ENCODE measurements around the gene AGBL1. TPM values are rescaled to one million over a fixed set of nuclear protein-coding genes. Genes with fewer than 3 reads are reported as not detected.

The AGBL1 gene
- not detected in 2 replicates for total RNA-seq (2014; rRNA removed; shearing (Covaris generic))
- not detected in 2 replicates for polyA plus RNA-seq (2016; fragmentation: Nextera tagmentation; extraction: Ambion mirVana)

DNA sequence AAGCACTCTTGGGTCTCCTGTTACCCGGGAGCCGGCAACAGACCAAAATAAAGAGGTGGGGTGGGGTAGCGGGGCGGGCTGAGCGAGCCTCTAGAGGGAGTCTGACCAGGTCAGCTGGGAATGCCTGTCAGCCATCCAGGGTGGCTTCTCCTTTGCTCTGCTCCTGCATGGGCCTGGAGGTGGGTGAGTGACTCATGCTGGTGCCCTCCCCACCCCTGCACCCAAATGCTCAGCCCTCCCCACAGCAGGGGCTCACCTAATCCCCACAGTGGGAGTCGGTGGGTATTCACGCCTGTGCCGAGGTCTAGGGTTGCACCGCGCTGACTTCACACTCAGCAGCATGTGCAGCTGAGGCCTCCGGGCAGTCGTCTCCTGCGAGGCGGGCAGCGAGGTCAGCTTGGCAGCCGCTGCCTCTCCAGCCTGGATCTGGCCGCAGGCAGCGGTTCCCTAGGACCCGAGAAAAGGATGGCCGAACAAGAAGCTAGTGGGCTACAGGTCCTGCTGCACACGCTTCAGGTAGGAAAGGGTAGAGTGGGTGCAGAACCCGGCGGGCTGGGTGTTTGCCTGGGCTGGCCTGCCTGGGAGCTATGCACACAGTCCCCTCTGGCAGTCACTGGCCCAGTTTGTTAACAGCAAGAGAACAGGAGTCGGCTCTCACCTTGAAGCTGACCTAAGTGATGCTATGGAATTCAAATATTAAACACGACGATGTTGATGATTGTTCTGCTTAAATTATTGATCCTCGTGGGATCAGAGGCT lies at the start of gene AGBL1:
AGBL1 (plus strand) TSS at position 364 of the 759 bp plus-strand sequence.
- Histone ChIP-seq H3K4me2 (ENCODE audit: unreplicated experiment) (no peak within 1 kb of the TSS), H3F3A (ENCODE audit: insufficient read depth) (no peaks in the 10 kb centered on the region), H3K4me1 (ENCODE audit: insufficient read depth) (no peaks in the 10 kb centered on the region), H3K9me2 (ENCODE audit: insufficient read depth) (no peaks in the 10 kb centered on the region), H3K79me2 (ENCODE audit: insufficient read depth) (no peaks in the 10 kb centered on the region), H2AFZ (no peak within 1 kb of the TSS), H3K36me3 (ENCODE audit: low read depth) (no peaks in the 10 kb centered on the region), H4K20me1 (ENCODE audit: insufficient read depth) (no peaks in the 10 kb centered on the region), H3K27me3 (replicated peaks; ENCODE audit: insufficient read depth) (no peaks in the 10 kb centered on the region), H3K27ac (no peak within 1 kb of the TSS), H3K9me3 (ENCODE audit: low read depth) (no peaks in the 10 kb centered on the region), H3K9ac (no peak within 1 kb of the TSS), H3K4me3 (no peak within 1 kb of the TSS)
- no peak for TF ChIP-seq EZH2phosphoT487 (IDR thresholded peaks at IDR 0.05; ENCODE audit: insufficient read depth, low read depth)
- no peak for TF ChIP-seq EZH2 (IDR thresholded peaks at IDR 0.05; ENCODE audit: insufficient read depth, poor library complexity, severe bottlenecking)
- DNase-seq, result no peak
- in situ Hi-C loops (cut with MboI), result no loop called here
- WGBS, 2 experiments (ENCODE audit: low coverage in 1 of 2, low lambda C conversion rate in 2 of 2, missing lambda C conversion rate in 2 of 2), result 43 to 47% methylated on average over 27 of the region's 27 CpGs

DNA sequence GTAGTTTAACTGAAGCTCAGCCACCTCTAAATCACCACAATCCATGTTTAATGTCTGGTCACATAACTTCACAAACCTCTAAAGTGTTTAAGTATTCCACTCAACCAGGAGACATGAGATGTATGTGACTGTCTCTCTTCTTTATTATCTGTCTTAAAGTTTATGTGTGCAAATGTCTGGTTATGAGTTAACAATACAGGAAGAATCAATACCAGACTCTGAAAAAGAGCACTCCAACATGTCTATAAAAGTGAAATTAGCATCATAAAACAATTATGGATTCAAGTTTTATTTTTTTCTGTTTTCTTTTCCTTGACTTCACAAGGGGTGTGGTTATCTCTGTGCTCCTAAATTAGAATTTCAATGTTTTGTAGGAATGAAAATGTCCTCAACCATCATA lies 44.8 kb upstream of the AGBL1 start:
- DNase-seq, result no peak
- Histone ChIP-seq H3K4me2 (ENCODE audit: unreplicated experiment) (no peak overlapping the region), H3K79me2 (ENCODE audit: insufficient read depth) (no peaks in the 10 kb centered on the region), H3K36me3 (ENCODE audit: low read depth) (no peaks in the 10 kb centered on the region), H3K27me3 (replicated peaks; ENCODE audit: insufficient read depth) (no peaks in the 10 kb centered on the region), H3K27ac (no peak overlapping the region), H3K4me3 (no peak overlapping the region), H3K9ac (no peak overlapping the region), H3K9me3 (ENCODE audit: low read depth) (no peaks in the 10 kb centered on the region), H3F3A (ENCODE audit: insufficient read depth) (no peaks in the 10 kb centered on the region), H3K9me2 (ENCODE audit: insufficient read depth) (no peaks in the 10 kb centered on the region), H3K4me1 (ENCODE audit: insufficient read depth) (no peaks in the 10 kb centered on the region), H4K20me1 (ENCODE audit: insufficient read depth) (no peaks in the 10 kb centered on the region), H2AFZ (no peak overlapping the region)
- in situ Hi-C loops (cut with MboI), result no loop called here
- TF ChIP-seq EZH2phosphoT487 (IDR thresholded peaks at IDR 0.05; ENCODE audit: insufficient read depth, low read depth) (no peak), EZH2 (IDR thresholded peaks at IDR 0.05; ENCODE audit: insufficient read depth, poor library complexity, severe bottlenecking) (no peak)

DNA sequence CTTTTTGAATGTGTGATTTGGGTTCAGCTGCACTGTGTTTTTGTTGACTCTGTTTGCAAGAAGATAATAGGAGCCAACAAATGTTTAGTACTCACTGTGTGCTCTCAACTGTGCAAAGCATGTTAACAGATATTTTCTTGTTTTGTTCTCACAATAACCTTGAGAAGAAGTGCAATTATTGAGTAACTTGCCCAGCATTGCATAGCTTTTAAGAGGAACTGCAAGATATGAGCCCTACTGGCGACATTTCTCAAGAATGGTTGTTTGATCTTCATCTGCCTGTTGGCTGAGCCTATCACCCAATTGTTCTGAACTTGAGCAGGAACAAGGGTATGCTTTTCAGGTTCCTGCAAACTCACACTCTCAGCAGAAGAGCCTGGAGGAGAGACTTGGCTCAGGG lies 43.4 kb upstream of the AGBL1 start:
- no peaks in the 10 kb centered on the region for H3K9me3 ChIP-seq (ENCODE audit: low read depth)
- no peaks in the 10 kb centered on the region for H4K20me1 ChIP-seq (ENCODE audit: insufficient read depth)
- H3F3A ChIP-seq (ENCODE audit: insufficient read depth), result no peaks in the 10 kb centered on the region
- H3K4me3 ChIP-seq, result no peak overlapping the region
- H3K4me2 ChIP-seq (ENCODE audit: unreplicated experiment), result no peak overlapping the region
- H3K27me3 ChIP-seq (replicated peaks; ENCODE audit: insufficient read depth), result no peaks in the 10 kb centered on the region
- DNase-seq, result no peak
- H3K27ac ChIP-seq, result no peak overlapping the region
- TF ChIP-seq EZH2phosphoT487 (IDR thresholded peaks at IDR 0.05; ENCODE audit: insufficient read depth, low read depth), result no peak
- H3K9me2 ChIP-seq (ENCODE audit: insufficient read depth), result no peaks in the 10 kb centered on the region
- H3K36me3 ChIP-seq (ENCODE audit: low read depth), result no peaks in the 10 kb centered on the region
- no peaks in the 10 kb centered on the region for H3K4me1 ChIP-seq (ENCODE audit: insufficient read depth)
- 17 to 20% methylated on average over 1 of the region's 1 CpG for WGBS, 2 experiments (ENCODE audit: low coverage in 1 of 2, low lambda C conversion rate in 2 of 2, missing lambda C conversion rate in 2 of 2)
- in situ Hi-C loops (cut with MboI), result no loop called here
- no peak overlapping the region for H3K9ac ChIP-seq
- no peaks in the 10 kb centered on the region for H3K79me2 ChIP-seq (ENCODE audit: insufficient read depth)
- no peak overlapping the region for H2AFZ ChIP-seq

DNA sequence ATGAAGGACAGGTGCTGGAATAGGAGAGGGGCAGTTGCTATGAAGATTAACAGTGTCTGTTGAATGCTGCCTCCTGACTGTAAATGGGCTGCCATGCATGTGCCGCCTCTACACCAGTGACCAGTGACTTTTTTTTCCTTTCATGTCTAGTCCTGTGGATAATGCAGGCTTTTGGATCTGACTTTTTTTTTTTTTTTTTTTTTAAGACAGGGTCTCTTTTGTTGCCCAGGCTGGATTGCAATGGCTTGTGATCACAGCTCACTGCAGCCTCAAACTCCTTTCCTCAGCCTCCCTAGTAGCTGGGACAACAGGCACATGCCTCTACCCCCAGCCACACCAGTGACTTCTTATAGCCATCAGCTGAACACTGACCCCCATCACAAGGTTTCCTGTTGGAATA lies 41.2 kb upstream of the AGBL1 start:
- Histone ChIP-seq H3K27ac (no peak overlapping the region), H3K4me1 (ENCODE audit: insufficient read depth) (no peaks in the 10 kb centered on the region), H3K9me3 (ENCODE audit: low read depth) (no peaks in the 10 kb centered on the region), H3K36me3 (ENCODE audit: low read depth) (no peaks in the 10 kb centered on the region), H3K4me2 (ENCODE audit: unreplicated experiment) (no peak overlapping the region), H3K79me2 (ENCODE audit: insufficient read depth) (no peaks in the 10 kb centered on the region), H3K9ac (no peak overlapping the region), H2AFZ (no peak overlapping the region), H3K4me3 (no peak overlapping the region), H3K9me2 (ENCODE audit: insufficient read depth) (no peaks in the 10 kb centered on the region), H3F3A (ENCODE audit: insufficient read depth) (no peaks in the 10 kb centered on the region), H4K20me1 (ENCODE audit: insufficient read depth) (no peaks in the 10 kb centered on the region), H3K27me3 (replicated peaks; ENCODE audit: insufficient read depth) (no peaks in the 10 kb centered on the region)
- TF ChIP-seq EZH2 (IDR thresholded peaks at IDR 0.05; ENCODE audit: insufficient read depth, poor library complexity, severe bottlenecking), result no peak
- TF ChIP-seq EZH2phosphoT487 (IDR thresholded peaks at IDR 0.05; ENCODE audit: insufficient read depth, low read depth), result no peak
- no peak for DNase-seq
- WGBS, 2 experiments (ENCODE audit: low coverage in 1 of 2, low lambda C conversion rate in 2 of 2, missing lambda C conversion rate in 2 of 2), result 62 to 79% methylated on average over 1 of the region's 1 CpG
- in situ Hi-C loops (cut with MboI), result no loop called here

Data from GM23248 (cell line).